Activated CD4-positive, CD25-positive, alpha-beta regulatory T cell treated with anti-CD3 and anti-CD28 coated beads, Interleukin-2, amount 50 U/mL, for 16 hours (primary cell): ENCODE data around the gene HS1BP3.

Experiments used
- DNase-seq: peaks from one replicate; pipeline ENCODE4 v3.0.0-alpha.2; 2020; ENCODE audit warnings: low read depth, low spot score

Gene HS1BP3

GRCh38 chr2:20674974-20675679 lies 24.2 kb upstream of the HS1BP3 start:
- DNase-seq, result no peak

GRCh38 chr2:20674309-20674965 lies 23.5 kb upstream of the HS1BP3 start:
- no peak for DNase-seq

- no peak for DNase-seq
Observed at GRCh38 chr2:20673686-20674308, 22.9 kb upstream of the HS1BP3 start.

GRCh38 chr2:20672201-20672951 lies 21.5 kb upstream of the HS1BP3 start:
- DNase-seq, result no peak

- no peak for DNase-seq
Observed at GRCh38 chr2:20671736-20672080, 20.8 kb upstream of the HS1BP3 start.

- no peak for DNase-seq
Observed at GRCh38 chr2:20671036-20671735, 20.3 kb upstream of the HS1BP3 start.

GRCh38 chr2:20670315-20671035 lies 19.6 kb upstream of the HS1BP3 start:
- no peak for DNase-seq

- DNase-seq, result no peak
Observed at GRCh38 chr2:20669562-20670314, 18.8 kb upstream of the HS1BP3 start.

- DNase-seq, result no peak
Observed at GRCh38 chr2:20668871-20669475, 18.1 kb upstream of the HS1BP3 start.

- DNase-seq, result no peak
Observed at GRCh38 chr2:20668451-20668850, 17.6 kb upstream of the HS1BP3 start.

GRCh38 chr2:20667531-20668401 lies 16.9 kb upstream of the HS1BP3 start:
- DNase-seq, result no peak

GRCh38 chr2:20667151-20667530 lies 16.2 kb upstream of the HS1BP3 start:
- DNase-seq, result no peak

- no peak for DNase-seq
Observed at GRCh38 chr2:20666304-20667150, 15.6 kb upstream of the HS1BP3 start, which contains the start of gene GDF7. Gene GDF7 (plus strand): TSS chr2:20667144. CDS start chr2:20667240, 96 bp downstream.

- no peak for DNase-seq
Observed at GRCh38 chr2:20666005-20666303, 15.1 kb upstream of the HS1BP3 start.

GRCh38 chr2:20665243-20666004 lies 14.5 kb upstream of the HS1BP3 start:
- DNase-seq, result no peak

- no peak for DNase-seq
Observed at GRCh38 chr2:20664431-20665242, 13.7 kb upstream of the HS1BP3 start.

- DNase-seq, result no peak
Observed at GRCh38 chr2:20664071-20664390, 13.1 kb upstream of the HS1BP3 start.
